GM21723 (cell line): ENCODE data around the gene NEK1.
A peak's percentile ranks its signal among the peaks of the same experiment; 100 is the strongest.
"Not testable (repeated sequence)": the region's sequence is repeated elsewhere in the genome, so short reads cannot be mapped to it uniquely, and the experiment has no call there.

Experiments
- ATAC-seq: cut with Tn5 transposase; IDR thresholded peaks from one replicate; pipeline ENCODE4 v1.9.1; 2021; ENCODE audit warnings: mild to moderate bottlenecking, moderate library complexity; ENCODE audit not compliant: unreplicated experiment

Gene NEK1

GRCh38 chr4:169601016-169601771 is 11.2 kb downstream of the NEK1 start:
- peak; percentile 69 for ATAC-seq

GRCh38 chr4:169594560-169595195 is 17.7 kb downstream of the NEK1 start:
- ATAC-seq, result no peak

- no peak for ATAC-seq
Observed at GRCh38 chr4:169593050-169593560, 19.3 kb downstream of the NEK1 start.

- ATAC-seq, result no peak
Observed at GRCh38 chr4:169583563-169583962, 28.8 kb downstream of the NEK1 start.

- no peak for ATAC-seq
Observed at GRCh38 chr4:169582706-169583105, 29.7 kb downstream of the NEK1 start.

GRCh38 chr4:169582203-169582602 is 30.2 kb downstream of the NEK1 start:
- peak; percentile 88 for ATAC-seq

- ATAC-seq, result no peak
Observed at GRCh38 chr4:169573889-169574288, 38.5 kb downstream of the NEK1 start.

GRCh38 chr4:169571435-169571834 is 40.9 kb downstream of the NEK1 start:
- ATAC-seq, result no peak

- ATAC-seq, result not testable (repeated sequence)
Observed at GRCh38 chr4:169571012-169571411, 41.4 kb downstream of the NEK1 start.

- not testable (repeated sequence) for ATAC-seq
Observed at GRCh38 chr4:169570266-169570665, 42.1 kb downstream of the NEK1 start.

GRCh38 chr4:169569188-169569587 is 43.2 kb downstream of the NEK1 start:
- ATAC-seq, result not testable (repeated sequence)

GRCh38 chr4:169567916-169568315 is 44.5 kb downstream of the NEK1 start:
- ATAC-seq, result no peak

- ATAC-seq, result peak; percentile 92
Observed at GRCh38 chr4:169566021-169566818, 46.2 kb downstream of the NEK1 start.

GRCh38 chr4:169565606-169566005 is 46.8 kb downstream of the NEK1 start:
- ATAC-seq, result no peak

GRCh38 chr4:169557061-169557636 is 55.2 kb downstream of the NEK1 start:
- ATAC-seq, result no peak

- ATAC-seq, result not testable (repeated sequence)
Observed at GRCh38 chr4:169546548-169546947, 65.8 kb downstream of the NEK1 start.

- no peak for ATAC-seq
Observed at GRCh38 chr4:169540774-169541173, 71.6 kb downstream of the NEK1 start.

GRCh38 chr4:169530048-169530447 is 82.3 kb downstream of the NEK1 start:
- no peak for ATAC-seq

- ATAC-seq, result no peak
Observed at GRCh38 chr4:169523796-169524195, 88.6 kb downstream of the NEK1 start.

GRCh38 chr4:169510617-169511016 is 101.8 kb downstream of the NEK1 start:
- no peak for ATAC-seq

- no peak for ATAC-seq
Observed at GRCh38 chr4:169506903-169507302, 105.5 kb downstream of the NEK1 start.
